ENCODE results near the gene SH2B3.

SH2B3 gene

DNA sequence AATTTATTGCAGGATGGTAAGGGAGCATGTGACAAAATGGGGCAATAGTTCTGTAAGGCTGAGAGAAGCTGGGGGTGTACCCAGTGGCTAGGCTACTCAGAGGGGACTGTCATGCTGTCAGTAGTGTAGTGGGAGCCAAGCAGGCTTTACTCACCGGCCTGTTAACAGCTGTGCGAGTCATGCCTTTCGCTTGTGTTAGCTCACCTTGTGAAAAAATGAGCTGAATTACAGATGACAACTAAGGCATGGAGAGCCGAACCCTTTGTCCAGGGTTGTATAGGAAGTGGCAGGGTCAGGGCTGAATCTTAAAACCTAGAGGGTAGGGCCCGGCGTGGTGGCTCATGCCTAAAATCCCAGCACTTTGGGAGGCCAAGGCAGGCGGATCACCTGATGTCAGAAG is 37.9 kb downstream of the SH2B3 start:
- TF ChIP-seq, protein P1, sequence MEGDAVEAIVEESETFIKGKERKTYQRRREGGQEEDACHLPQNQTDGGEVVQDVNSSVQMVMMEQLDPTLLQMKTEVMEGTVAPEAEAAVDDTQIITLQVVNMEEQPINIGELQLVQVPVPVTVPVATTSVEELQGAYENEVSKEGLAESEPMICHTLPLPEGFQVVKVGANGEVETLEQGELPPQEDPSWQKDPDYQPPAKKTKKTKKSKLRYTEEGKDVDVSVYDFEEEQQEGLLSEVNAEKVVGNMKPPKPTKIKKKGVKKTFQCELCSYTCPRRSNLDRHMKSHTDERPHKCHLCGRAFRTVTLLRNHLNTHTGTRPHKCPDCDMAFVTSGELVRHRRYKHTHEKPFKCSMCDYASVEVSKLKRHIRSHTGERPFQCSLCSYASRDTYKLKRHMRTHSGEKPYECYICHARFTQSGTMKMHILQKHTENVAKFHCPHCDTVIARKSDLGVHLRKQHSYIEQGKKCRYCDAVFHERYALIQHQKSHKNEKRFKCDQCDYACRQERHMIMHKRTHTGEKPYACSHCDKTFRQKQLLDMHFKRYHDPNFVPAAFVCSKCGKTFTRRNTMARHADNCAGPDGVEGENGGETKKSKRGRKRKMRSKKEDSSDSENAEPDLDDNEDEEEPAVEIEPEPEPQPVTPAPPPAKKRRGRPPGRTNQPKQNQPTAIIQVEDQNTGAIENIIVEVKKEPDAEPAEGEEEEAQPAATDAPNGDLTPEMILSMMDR (IDR thresholded peaks at IDR 0.05; ENCODE audit: extremely low read depth, missing control alignments): no peak
- DNase-seq (ENCODE audit: low spot score): no peak

DNA sequence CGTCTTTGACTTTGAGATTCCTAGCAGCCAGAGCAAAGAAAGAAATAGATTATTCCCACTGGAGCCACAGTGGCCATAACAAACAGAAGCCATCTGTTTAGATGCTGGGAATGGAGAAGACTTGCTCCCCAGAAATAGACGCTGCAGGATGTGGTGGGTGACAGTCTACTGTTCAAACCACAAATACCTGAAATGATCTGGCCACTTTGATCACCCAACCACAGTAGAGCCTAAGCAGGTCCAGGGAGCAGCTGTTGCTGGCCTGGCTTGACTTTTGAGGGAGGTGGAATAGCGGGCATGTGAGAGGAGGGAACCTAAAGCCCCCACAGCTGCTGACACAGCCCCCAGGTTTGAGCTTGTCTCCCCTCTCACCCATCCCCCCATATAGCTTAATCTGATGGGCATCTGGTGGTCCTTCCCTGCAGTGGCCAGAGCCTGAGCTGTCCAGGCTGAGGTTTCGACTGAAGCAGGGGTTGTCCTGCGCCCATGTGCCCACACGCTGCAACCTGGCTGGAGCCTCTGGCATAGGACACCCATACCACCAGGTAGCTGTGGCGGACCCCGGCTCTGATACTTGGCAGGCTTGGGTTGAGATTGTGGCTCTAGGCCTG is 38.7 kb downstream of the SH2B3 start:
- DNase-seq (ENCODE audit: low spot score): peak; percentile 60
- TF ChIP-seq, protein P1 (IDR thresholded peaks at IDR 0.05; ENCODE audit: extremely low read depth, missing control alignments): no peak

DNA sequence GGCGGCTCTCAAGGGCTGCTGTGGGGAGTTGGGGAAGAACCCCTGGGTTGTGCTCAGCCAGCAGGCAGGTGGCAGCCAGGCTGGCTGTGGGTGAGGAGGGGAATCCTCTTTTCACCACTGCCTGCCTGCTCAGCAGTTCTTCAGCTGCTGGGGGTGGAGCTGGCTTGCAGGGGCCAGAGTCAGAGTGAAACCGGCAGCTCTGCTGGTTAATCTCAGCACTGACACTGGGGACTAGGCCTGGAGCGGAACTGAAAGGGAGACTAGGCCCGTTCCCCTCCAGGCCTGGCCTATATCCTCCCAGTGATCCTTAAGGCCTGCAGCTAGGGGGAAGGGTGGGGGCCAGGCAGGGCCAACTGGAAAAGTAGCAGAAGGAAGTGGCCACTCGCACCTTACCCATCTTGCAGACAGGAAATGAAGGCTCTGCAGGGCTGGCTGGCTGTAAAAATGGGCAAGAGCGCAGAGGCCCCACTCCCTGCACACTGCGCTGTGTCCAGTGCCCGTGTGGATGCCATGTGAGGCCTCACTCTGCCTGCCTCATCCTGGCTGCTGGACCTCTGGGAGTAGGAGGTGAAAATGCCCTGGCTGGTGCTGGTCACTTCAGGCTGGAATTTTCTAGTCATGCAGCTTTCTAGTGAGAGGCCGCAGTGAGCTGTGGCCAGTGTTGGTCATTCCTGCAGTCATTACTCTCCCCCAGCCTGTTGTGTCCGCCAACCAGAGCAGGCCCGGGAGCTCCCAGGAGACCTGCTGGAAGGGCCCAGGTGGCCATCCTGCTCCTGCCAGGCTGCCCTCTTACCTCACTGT is 39.4 kb downstream of the SH2B3 start:
- peak; percentile 89 for DNase-seq (ENCODE audit: low spot score)
- TF ChIP-seq, protein P1 (IDR thresholded peaks at IDR 0.05; ENCODE audit: extremely low read depth, missing control alignments): no peak

DNA sequence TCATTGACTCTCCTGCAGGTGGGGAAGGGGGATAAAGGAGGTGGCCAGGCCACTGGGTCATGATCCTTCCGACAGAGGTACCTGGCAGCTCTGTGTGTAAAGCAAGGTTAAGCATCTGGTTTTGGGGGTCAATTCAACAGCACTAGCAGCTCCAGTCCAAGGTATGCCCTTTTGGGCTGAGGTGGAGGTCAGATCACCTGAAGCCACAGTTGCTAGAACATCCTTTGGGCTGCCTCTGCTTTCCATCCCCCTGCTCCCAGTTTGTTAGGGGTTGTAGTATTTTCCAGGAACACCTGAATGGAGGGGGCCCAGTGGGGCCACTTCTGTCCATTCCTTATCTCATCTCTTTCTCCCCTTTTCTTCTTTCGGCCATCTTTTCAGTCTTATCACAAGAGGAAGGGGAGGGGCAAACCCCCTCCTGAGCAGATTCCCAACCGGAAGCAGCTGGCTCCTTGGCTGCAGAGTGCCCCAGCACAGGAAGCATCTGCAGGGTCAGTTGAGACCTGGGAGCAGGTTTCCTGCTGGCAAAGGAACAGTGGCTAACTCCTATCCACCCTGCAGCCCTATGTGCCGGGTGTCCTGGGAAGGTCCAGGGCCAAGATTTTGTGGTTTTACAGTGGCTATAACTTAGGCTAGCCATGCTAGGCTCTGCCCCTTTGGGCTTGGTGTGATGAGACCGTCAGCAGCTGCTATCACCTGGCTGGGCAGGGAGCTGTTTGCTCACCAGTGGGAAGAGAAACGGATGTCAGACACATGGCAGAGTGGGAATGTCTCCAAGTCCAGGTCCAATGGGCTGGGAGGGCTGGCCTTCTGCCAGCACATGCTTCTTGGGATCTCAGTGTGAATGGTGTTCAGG is 40.2 kb downstream of the SH2B3 start:
- TF ChIP-seq, protein P1 (IDR thresholded peaks at IDR 0.05; ENCODE audit: extremely low read depth, missing control alignments): no peak
- DNase-seq (ENCODE audit: low spot score): no peak

DNA sequence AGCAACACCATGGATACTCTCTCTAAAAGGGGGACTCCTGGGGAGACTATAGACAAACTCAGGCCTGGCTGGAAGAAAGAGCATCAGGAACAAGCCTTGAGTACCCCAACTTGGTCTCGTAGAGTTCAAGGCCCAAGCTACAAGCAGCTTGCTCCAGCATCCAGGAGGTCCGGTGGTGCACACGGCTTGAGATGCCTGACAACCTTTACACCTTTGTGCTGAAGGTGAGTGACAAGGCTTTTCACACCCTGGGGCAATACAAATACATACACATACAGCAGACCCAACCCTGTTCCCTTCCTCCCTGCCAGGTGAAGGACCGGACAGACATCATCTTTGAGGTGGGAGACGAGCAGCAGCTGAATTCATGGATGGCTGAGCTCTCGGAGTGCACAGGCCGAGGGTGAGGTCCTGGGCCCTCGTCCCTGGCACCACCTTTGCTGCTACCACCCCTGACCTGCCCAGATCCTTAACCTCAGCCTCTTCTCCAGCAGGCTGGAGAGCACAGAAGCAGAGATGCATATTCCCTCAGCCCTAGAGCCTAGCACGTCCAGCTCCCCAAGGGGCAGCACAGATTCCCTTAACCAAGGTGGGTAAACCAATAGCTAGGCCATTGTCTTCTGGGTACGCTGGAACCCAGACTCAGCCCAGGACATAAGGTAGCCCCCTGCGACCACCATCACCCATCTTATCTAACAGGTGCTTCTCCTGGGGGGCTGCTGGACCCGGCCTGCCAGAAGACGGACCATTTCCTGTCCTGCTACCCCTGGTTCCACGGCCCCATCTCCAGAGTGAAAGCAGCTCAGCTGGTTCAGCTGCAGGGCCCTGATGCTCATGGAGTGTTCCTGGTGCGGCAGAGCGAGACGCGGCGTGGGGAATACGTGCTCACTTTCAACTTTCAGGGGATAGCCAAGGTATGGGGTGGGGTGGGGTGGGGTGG is 41.2 kb downstream of the SH2B3 start:
- DNase-seq (ENCODE audit: low spot score): no peak
- TF ChIP-seq, protein P1 (IDR thresholded peaks at IDR 0.05; ENCODE audit: extremely low read depth, missing control alignments): no peak

DNA sequence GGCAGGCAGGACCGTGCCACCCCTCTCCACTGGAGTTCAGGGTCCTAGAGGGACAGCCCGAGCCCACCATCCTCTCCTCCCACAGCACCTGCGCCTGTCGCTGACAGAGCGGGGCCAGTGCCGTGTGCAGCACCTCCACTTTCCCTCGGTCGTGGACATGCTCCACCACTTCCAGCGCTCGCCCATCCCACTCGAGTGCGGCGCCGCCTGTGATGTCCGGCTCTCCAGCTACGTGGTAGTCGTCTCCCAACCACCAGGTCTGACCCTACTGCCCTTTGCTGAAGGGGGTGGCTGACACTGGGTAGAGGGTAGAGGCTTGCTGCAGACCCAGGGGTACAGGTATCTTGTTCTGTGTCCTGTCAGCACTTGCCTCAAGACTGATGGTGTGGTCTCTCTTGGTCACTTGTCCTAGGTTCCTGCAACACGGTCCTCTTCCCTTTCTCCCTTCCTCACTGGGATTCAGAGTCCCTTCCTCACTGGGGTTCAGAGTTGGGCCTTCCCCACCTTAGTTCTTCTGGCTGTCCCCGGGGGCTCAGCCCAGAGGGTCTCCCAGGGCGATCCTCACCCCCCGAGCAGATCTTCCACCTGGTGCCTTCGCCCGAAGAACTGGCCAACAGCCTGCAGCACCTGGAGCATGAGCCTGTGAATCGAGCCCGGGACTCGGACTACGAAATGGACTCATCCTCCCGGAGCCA is 42.0 kb downstream of the SH2B3 start:
- TF ChIP-seq, protein P1 (IDR thresholded peaks at IDR 0.05; ENCODE audit: extremely low read depth, missing control alignments): no peak
- DNase-seq (ENCODE audit: low spot score): no peak
